BJ (cell line): Measurements from ENCODE around the gene GRM5. TPM values are rescaled to one million over a fixed set of nuclear protein-coding genes. Genes with fewer than 3 reads are reported as not detected.

ENCODE experiments used
- CTCF ChIA-PET: fragments of 350-600 bp; formaldehyde crosslinking; extraction: SDS; loops from one replicate; lab custom pipeline; 2021; ENCODE audit warnings: antibody characterized with exemption, inconsistent platforms; lab: Yijun Ruan, JAX
- POLR2A ChIA-PET: fragments of 300-600 bp; sonication (Branson Sonifier 250); formaldehyde crosslinking; extraction: SDS; loops from one replicate; lab custom pipeline; 2021; ENCODE audit warnings: antibody characterized with exemption; lab: Charles Lee
- DNase-seq: peaks from one replicate; pipeline ENCODE4 v3.0.0-alpha.2; 2011; ENCODE audit warnings: low read depth
- H3K27me3 ChIP-seq: 2 replicates; pipeline ENCODE4 v1.6.0; 2011; ENCODE audit warnings: low read length; ENCODE audit not compliant: control insufficient read depth, insufficient read depth
- H3K36me3 ChIP-seq: 2 replicates; pipeline ENCODE4 v1.5.1; 2011; ENCODE audit warnings: low read length; ENCODE audit not compliant: control insufficient read depth, insufficient read depth
- H3K4me3 ChIP-seq: 2 replicates; pipeline ENCODE4 v1.5.1; 2011; ENCODE audit warnings: low read depth, mild to moderate bottlenecking, control low read depth, low read length
- CTCF ChIP-seq: IDR thresholded peaks from 2 replicates; pipeline ENCODE4 v1.5.1; 2011; ENCODE audit warnings: low read depth, mild to moderate bottlenecking, control low read depth, inconsistent platforms, low read length, moderate library complexity; ENCODE audit not compliant: insufficient read depth
- polyA plus RNA-seq: library from polyadenylated mRNA; depleted of rRNA; stranded (reverse); fragments of >200 nt; gene quantifications from 2 replicates; pipeline ENCODE4 v1.2.3, GENCODE V29; 2011

Gene GRM5
- polyA plus RNA-seq, 1 experiment = not detected

GRCh38 chr11:88575916-88576315, 489.9 kb downstream of the GRM5 start:
- no peak for TF ChIP-seq CTCF
- H3K36me3 ChIP-seq = no peaks in the 10 kb centered on the region
- no peak for DNase-seq
- no peaks in the 10 kb centered on the region for H3K27me3 ChIP-seq
- no peak overlapping the region for H3K4me3 ChIP-seq
- POLR2A ChIA-PET = no interaction called here
- CTCF ChIA-PET = interaction anchor here (2.2 kb wide), 1 partner anchor 23 kb away, joined by 7 read pairs; no protein-coding TSS in a partner anchor

GRCh38 chr11:88569342-88569741, 496.4 kb downstream of the GRM5 start:
- CTCF ChIA-PET = interaction anchor here (0.6 to 1.0 kb wide), 3 partner anchors 14 to 512 kb away, joined by 3 read pairs; no protein-coding TSS in a partner anchor
- DNase-seq = no peak

GRCh38 chr11:88555829-88556202, 510.0 kb downstream of the GRM5 start:
- Histone ChIP-seq H3K4me3 (no peak overlapping the region), H3K36me3 (no peaks in the 10 kb centered on the region), H3K27me3 (no peaks in the 10 kb centered on the region)
- no peak for TF ChIP-seq CTCF
- ChIA-PET POLR2A (no interaction called here), CTCF (interaction anchor here (0.7 kb wide), 1 partner anchor 74 kb away, joined by 3 read pairs; no protein-coding TSS in a partner anchor)
- DNase-seq = peak; percentile 86

More at GRCh38 chr11:88569342-88569741, 496.4 kb downstream of the GRM5 start:
- H3K36me3 ChIP-seq = no peaks in the 10 kb centered on the region
- H3K27me3 ChIP-seq = no peaks in the 10 kb centered on the region
- no peak overlapping the region for H3K4me3 ChIP-seq
- POLR2A ChIA-PET = no interaction called here
- no peak for TF ChIP-seq CTCF

- TF ChIP-seq CTCF = no peak
- CTCF ChIA-PET = interaction anchor here (0.7 kb wide), 1 partner anchor 73 kb away, joined by 3 read pairs; no protein-coding TSS in a partner anchor
- DNase-seq = peak; percentile 99
- Histone ChIP-seq H3K27me3 (no peaks in the 10 kb centered on the region), H3K36me3 (no peaks in the 10 kb centered on the region), H3K4me3 (no peak overlapping the region)
- POLR2A ChIA-PET = interaction anchor here (0.6 to 1.1 kb wide), 3 partner anchors 47 to 1131 kb away, joined by 3 to 6 read pairs (median 5); no protein-coding TSS in a partner anchor
These were observed 510.6 kb downstream of the GRM5 start for GRCh38 chr11:88555018-88555828.

GRCh38 chr11:88553204-88553603, 512.6 kb downstream of the GRM5 start:
- no peak for DNase-seq
- CTCF ChIA-PET = interaction anchor here (0.8 to 4.2 kb wide), 18 partner anchors 11 to 1079 kb away, joined by 3 to 42 read pairs (median 4); no protein-coding TSS in a partner anchor
- TF ChIP-seq CTCF = no peak
- no peaks in the 10 kb centered on the region for H3K36me3 ChIP-seq
- POLR2A ChIA-PET = no interaction called here
- H3K27me3 ChIP-seq = no peaks in the 10 kb centered on the region
- H3K4me3 ChIP-seq = no peak overlapping the region
